ENCODE results near the gene PPP1R16B.

DNA sequence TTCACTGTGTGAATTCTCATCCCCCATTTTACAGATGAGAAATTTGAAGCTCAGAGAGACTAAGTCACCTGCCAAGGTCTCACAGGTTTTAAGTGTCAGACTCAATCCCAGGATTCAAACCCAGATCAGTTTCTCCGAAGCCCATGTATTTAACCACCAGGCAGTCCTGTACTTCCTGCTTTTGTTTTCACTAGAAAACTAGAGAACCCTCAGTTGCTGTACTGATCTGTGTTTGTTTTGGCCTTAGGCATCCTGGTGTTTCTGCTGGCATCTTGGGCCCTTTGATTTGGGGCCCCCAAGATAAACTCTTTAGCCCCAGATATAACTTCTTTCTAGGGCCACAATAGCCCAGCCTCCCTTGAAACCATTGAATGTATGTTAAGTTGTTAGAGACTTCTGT is 36.5 kb downstream of the PPP1R16B start:
- TF ChIP-seq POLR2A (IDR thresholded peaks at IDR 0.05), result no peak
- TF ChIP-seq, protein P1, sequence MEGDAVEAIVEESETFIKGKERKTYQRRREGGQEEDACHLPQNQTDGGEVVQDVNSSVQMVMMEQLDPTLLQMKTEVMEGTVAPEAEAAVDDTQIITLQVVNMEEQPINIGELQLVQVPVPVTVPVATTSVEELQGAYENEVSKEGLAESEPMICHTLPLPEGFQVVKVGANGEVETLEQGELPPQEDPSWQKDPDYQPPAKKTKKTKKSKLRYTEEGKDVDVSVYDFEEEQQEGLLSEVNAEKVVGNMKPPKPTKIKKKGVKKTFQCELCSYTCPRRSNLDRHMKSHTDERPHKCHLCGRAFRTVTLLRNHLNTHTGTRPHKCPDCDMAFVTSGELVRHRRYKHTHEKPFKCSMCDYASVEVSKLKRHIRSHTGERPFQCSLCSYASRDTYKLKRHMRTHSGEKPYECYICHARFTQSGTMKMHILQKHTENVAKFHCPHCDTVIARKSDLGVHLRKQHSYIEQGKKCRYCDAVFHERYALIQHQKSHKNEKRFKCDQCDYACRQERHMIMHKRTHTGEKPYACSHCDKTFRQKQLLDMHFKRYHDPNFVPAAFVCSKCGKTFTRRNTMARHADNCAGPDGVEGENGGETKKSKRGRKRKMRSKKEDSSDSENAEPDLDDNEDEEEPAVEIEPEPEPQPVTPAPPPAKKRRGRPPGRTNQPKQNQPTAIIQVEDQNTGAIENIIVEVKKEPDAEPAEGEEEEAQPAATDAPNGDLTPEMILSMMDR (IDR thresholded peaks at IDR 0.05), result no peak

Data from transverse colon (tissue), 3 donors.